CD4-positive, alpha-beta memory T cell (primary cell): ENCODE results near the gene FAM131A. TPM values are rescaled to one million over a fixed set of nuclear protein-coding genes. Genes with fewer than 3 reads are reported as not detected.

Source experiments
- CTCF ChIA-PET: fragments of 350-600 bp; sonication (Branson Sonifier 250); formaldehyde crosslinking; loops from one replicate; lab custom pipeline; 2021; ENCODE audit warnings: inconsistent platforms; ENCODE audit not compliant: partially characterized antibody; lab: Charles Lee
- POLR2A ChIA-PET: fragments of 350-600 bp; sonication (Branson Sonifier 250); formaldehyde crosslinking; loops from one replicate; lab custom pipeline; 2021; ENCODE audit not compliant: partially characterized antibody; lab: Charles Lee
- DNase-seq, 5 donors: peaks; one replicate each; pipeline versions ENCODE4 v3.0.0 to v3.0.0-alpha.2; 2020 to 2022; ENCODE audit warnings: mixed read lengths in 1 of 5
- H3K27ac ChIP-seq: one replicate; pipeline ENCODE4 v1.7.0; 2013; ENCODE audit warnings: low read depth, low read length
- H3K27me3 ChIP-seq: 2 replicates; pipeline ENCODE4 v1.7.0; 2013; ENCODE audit warnings: mild to moderate bottlenecking, low read length, moderate library complexity; ENCODE audit not compliant: insufficient read depth
- H3K36me3 ChIP-seq: 2 replicates; pipeline ENCODE4 v1.7.0; 2013; ENCODE audit warnings: mild to moderate bottlenecking, low read length, moderate library complexity; ENCODE audit not compliant: insufficient read depth
- H3K4me1 ChIP-seq: 2 replicates; pipeline ENCODE4 v1.7.0; 2013; ENCODE audit warnings: mild to moderate bottlenecking, low read length, moderate library complexity; ENCODE audit not compliant: insufficient read depth
- H3K4me3 ChIP-seq, 2 donors: one replicate each; pipeline ENCODE4 v1.7.0; 2013; ENCODE audit warnings: low read length in 2 of 2, mild to moderate bottlenecking in 1 of 2
- H3K9me3 ChIP-seq, 2 donors: one replicate each; pipeline ENCODE4 v1.7.0; 2013; ENCODE audit warnings: low read length in 2 of 2, control low read depth in 1 of 2; ENCODE audit not compliant: control insufficient read depth in 1 of 2
- H3K27ac Mint-ChIP-seq, 7 donors: one replicate each; pipeline ENCODE4 v1.8.0; 2020 to 2021; ENCODE audit warnings: mixed read lengths in 7 of 7, mild to moderate bottlenecking in 6 of 7, inconsistent platforms in 3 of 7, moderate library complexity in 3 of 7
- H3K27me3 Mint-ChIP-seq, 2 donors: one replicate each; pipeline ENCODE4 v1.8.0; 2020 to 2021; ENCODE audit warnings: mixed read lengths in 2 of 2
- H3K36me3 Mint-ChIP-seq, 2 donors: one replicate each; pipeline ENCODE4 v1.8.0; 2020 to 2021; ENCODE audit warnings: mixed read lengths in 2 of 2, inconsistent platforms in 1 of 2, mild to moderate bottlenecking in 1 of 2
- H3K4me1 Mint-ChIP-seq, 4 donors: one replicate each; pipeline ENCODE4 v1.8.0; 2020 to 2021; ENCODE audit warnings: mixed read lengths in 4 of 4, mild to moderate bottlenecking in 1 of 4
- H3K4me3 Mint-ChIP-seq, 8 donors: one replicate each; pipeline ENCODE4 v1.8.0; 2020 to 2021; ENCODE audit warnings: mixed read lengths in 8 of 8, mild to moderate bottlenecking in 7 of 8, moderate library complexity in 6 of 8, inconsistent platforms in 3 of 8
- H3K9me3 Mint-ChIP-seq, 8 donors: one replicate each; pipeline ENCODE4 v1.8.0; 2020 to 2021; ENCODE audit warnings: mixed read lengths in 8 of 8, mild to moderate bottlenecking in 5 of 8, inconsistent platforms in 3 of 8, moderate library complexity in 1 of 8
- intact Hi-C: fragments of 100-400 bp; cut with micrococcal nuclease; formaldehyde crosslinking; loops from one replicate; pipeline ENCODE4 v1.15.1; 2023
- polyA plus RNA-seq, 2 donors: library from polyadenylated mRNA; unstranded; fragments of 300-500 nt; fragmentation: Illumina TruSeq; gene quantifications; one replicate each; pipeline ENCODE4 v1.2.3, GENCODE V29; 2021
- total RNA-seq, 2 experiments: library from RNA; stranded (reverse); gene quantifications; one replicate each; pipeline ENCODE4 v1.2.3, GENCODE V29; 2021

Gene FAM131A
- total and polyA plus RNA-seq, 4 experiments from 2014 or later: 1.1 to 10.0 (median 5.3) TPM

- H3K4me3 ChIP-seq: no peak overlapping the region
- H3K27me3 Mint-ChIP-seq: peaks cover 8 to 24% of the 10 kb centered on the region in 2 donors
- no peak overlapping the region for H3K27ac ChIP-seq
- no peaks in the 10 kb centered on the region for H3K4me1 ChIP-seq
- no peaks in the 10 kb centered on the region for H3K27me3 ChIP-seq
- H3K9me3 Mint-ChIP-seq: peaks cover 0 to 3% (median 0%) of the 10 kb centered on the region in 8 donors
- no peaks in the 10 kb centered on the region for H3K4me1 Mint-ChIP-seq
- no peak overlapping the region for H3K4me3 Mint-ChIP-seq
- H3K9me3 ChIP-seq: no peaks in the 10 kb centered on the region
- H3K27ac Mint-ChIP-seq: no peak overlapping the region
- no peaks in the 10 kb centered on the region for H3K36me3 Mint-ChIP-seq
- CTCF ChIA-PET: interaction anchor here (1.2 to 2.0 kb wide), 3 partner anchors 10 to 19 kb away, joined by 3 to 6 read pairs (median 4); no protein-coding TSS in a partner anchor
- H3K36me3 ChIP-seq: no peaks in the 10 kb centered on the region
- intact Hi-C loops: no loop called here
- POLR2A ChIA-PET: no interaction called here
- no peak for DNase-seq
These were observed 53.9 kb downstream of the FAM131A start for GRCh38 chr3:184391266-184391665.

- Histone ChIP-seq H3K4me1 (no peaks in the 10 kb centered on the region), H3K9me3 (no peaks in the 10 kb centered on the region), H3K27ac (no peak overlapping the region), H3K4me3 (no peak overlapping the region), H3K36me3 (no peaks in the 10 kb centered on the region), H3K27me3 (no peaks in the 10 kb centered on the region)
- intact Hi-C loops: no loop called here
- Mint-ChIP-seq H3K27ac (no peak overlapping the region), H3K27me3 (peaks cover 4 to 21% of the 10 kb centered on the region in 2 donors), H3K4me1 (no peaks in the 10 kb centered on the region), H3K4me3 (no peak overlapping the region), H3K36me3 (no peaks in the 10 kb centered on the region), H3K9me3 (peaks cover 0 to 4% (median 0%) of the 10 kb centered on the region in 8 donors)
- POLR2A ChIA-PET: no interaction called here
- no peak for DNase-seq
- CTCF ChIA-PET: interaction anchor here (0.7 kb wide), 1 partner anchor 23 kb away, joined by 3 read pairs; no protein-coding TSS in a partner anchor
These were observed 57.9 kb downstream of the FAM131A start for GRCh38 chr3:184395320-184395660.

Other genes starting within 250 kb of the FAM131A start
- not detected for gene HTR3E, start 240.5 kb upstream of the FAM131A start, total RNA-seq
- not detected for gene HTR3E, start 240.5 kb upstream of the FAM131A start, polyA plus RNA-seq
- gene EIF2B5, start 202.2 kb upstream of the FAM131A start, total RNA-seq: 10 to 100 TPM; 82.3 to 87.6 TPM
- 10 to 100 TPM; 59.6 to 69.4 TPM for gene EIF2B5, start 202.2 kb upstream of the FAM131A start, polyA plus RNA-seq
- 10 to 100 TPM; 43.3 to 46.4 TPM for gene DVL3, start 182.2 kb upstream of the FAM131A start, total RNA-seq
- 10 to 100 TPM in 1 of 2 donors, 1 to 10 TPM in 1; 3.0 to 14.1 TPM for gene DVL3, start 182.2 kb upstream of the FAM131A start, polyA plus RNA-seq
- 100 to 1,000 TPM; 206 to 208 TPM for gene AP2M1, start 162.7 kb upstream of the FAM131A start, total RNA-seq
- 100 to 1,000 TPM; 254 to 312 TPM for gene AP2M1, start 162.7 kb upstream of the FAM131A start, polyA plus RNA-seq
- gene ABCF3, start 151.4 kb upstream of the FAM131A start, total RNA-seq: 100 to 1,000 TPM; 122 to 124 TPM
- gene ABCF3, start 151.4 kb upstream of the FAM131A start, polyA plus RNA-seq: 10 to 100 TPM; 32.0 to 55.1 TPM
- not detected for gene VWA5B2, start 108.0 kb upstream of the FAM131A start, total RNA-seq
- gene VWA5B2, start 108.0 kb upstream of the FAM131A start, polyA plus RNA-seq: under 1 TPM in 1 of 2 donors, not detected in 1; 0.38 TPM
- 10 to 100 TPM; 37.5 to 40.6 TPM for gene ALG3, start 88.6 kb upstream of the FAM131A start, total RNA-seq
- gene ALG3, start 88.6 kb upstream of the FAM131A start, polyA plus RNA-seq: 10 to 100 TPM; 56.5 to 67.8 TPM
- gene EEF1AKMT4, start 87.9 kb upstream of the FAM131A start, total RNA-seq: 1 to 10 TPM; 1.7 to 2.1 TPM
- 1 to 10 TPM; 3.8 to 4.6 TPM for gene EEF1AKMT4, start 87.9 kb upstream of the FAM131A start, polyA plus RNA-seq
- gene CAMK2N2, start 76.0 kb upstream of the FAM131A start, total RNA-seq: under 1 TPM in 1 of 2 experiments, not detected in 1; 0.25 TPM
- gene CAMK2N2, start 76.0 kb upstream of the FAM131A start, polyA plus RNA-seq: not detected
- not detected for gene ECE2, start 61.6 kb upstream of the FAM131A start, total RNA-seq
- gene ECE2, start 61.6 kb upstream of the FAM131A start, polyA plus RNA-seq: not detected
- gene PSMD2, start 38.4 kb upstream of the FAM131A start, total RNA-seq: 100 to 1,000 TPM; 148 to 154 TPM
- 100 to 1,000 TPM; 195 to 298 TPM for gene PSMD2, start 38.4 kb upstream of the FAM131A start, polyA plus RNA-seq
- gene EIF4G1, start 23.0 kb upstream of the FAM131A start, total RNA-seq: 100 to 1,000 TPM; 236 to 246 TPM
- gene EIF4G1, start 23.0 kb upstream of the FAM131A start, polyA plus RNA-seq: 10 to 100 TPM in 1 of 2 donors, 1 to 10 TPM in 1; 3.6 to 51.1 TPM
- gene CLCN2, start 24.0 kb downstream of the FAM131A start, total RNA-seq: 1 to 10 TPM; 3.8 to 5.4 TPM
- gene CLCN2, start 24.0 kb downstream of the FAM131A start, polyA plus RNA-seq: under 1 TPM; 0.24 to 0.29 TPM
- 10 to 100 TPM; 61.3 to 66.1 TPM for gene POLR2H, start 24.1 kb downstream of the FAM131A start, total RNA-seq
- 10 to 100 TPM; 56.6 to 58.8 TPM for gene POLR2H, start 24.1 kb downstream of the FAM131A start, polyA plus RNA-seq
- gene THPO, start 40.6 kb downstream of the FAM131A start, total RNA-seq: not detected
- not detected for gene THPO, start 40.6 kb downstream of the FAM131A start, polyA plus RNA-seq
- gene CHRD, start 42.5 kb downstream of the FAM131A start, total RNA-seq: not detected
- not detected for gene CHRD, start 42.5 kb downstream of the FAM131A start, polyA plus RNA-seq
- under 1 TPM; 0.29 to 0.67 TPM for gene EPHB3, start 224.2 kb downstream of the FAM131A start, total RNA-seq
- gene EPHB3, start 224.2 kb downstream of the FAM131A start, polyA plus RNA-seq: under 1 TPM; 0.04 to 0.79 TPM